Endothelial cell of umbilical vein (primary cell): ENCODE measurements around the gene NHSL2. TPM values are rescaled to one million over a fixed set of nuclear protein-coding genes. Genes with fewer than 3 reads are reported as not detected.

ENCODE experiments used
- BruUV-seq: library from RNA; stranded (reverse); fragments of 400-500 nt; replicated peaks from 2 replicates; lab custom pipeline; 2021; lab: Mats Ljungman, UMichigan
- CTCF ChIA-PET: fragments of 300-600, 350-600 bp; sonication (Branson Sonifier 250); formaldehyde crosslinking; loops from one replicate; lab custom pipeline; 2021; ENCODE audit warnings: antibody characterized with exemption, inconsistent platforms; lab: Charles Lee
- POLR2A ChIA-PET: fragments of 300-600, 350-600 bp; sonication (Branson Sonifier 250); formaldehyde crosslinking; loops from one replicate; lab custom pipeline; 2021; ENCODE audit warnings: antibody characterized with exemption, inconsistent platforms; lab: Charles Lee
- DNase-seq: peaks from one replicate; pipeline ENCODE4 v3.0.0-alpha.2; 2011; ENCODE audit warnings: low read depth, low spot score
- FAIRE-seq: peaks from 2 replicates; lab custom pipeline; 2011; peaks lifted over from hg19 to GRCh38; lab: Jason Lieb, UNC
- H2AFZ ChIP-seq: 2 replicates; pipeline ENCODE4 v1.6.0; 2012; ENCODE audit warnings: low read depth, low read length, control low read depth, inconsistent platforms
- H3K27ac ChIP-seq: 2 replicates; pipeline ENCODE4 v1.5.1; 2011; ENCODE audit warnings: low read depth, mild to moderate bottlenecking, control low read depth, low read length, moderate library complexity; ENCODE audit not compliant: insufficient read depth
- H3K27me3 ChIP-seq, 2 experiments: 2 replicates each; pipeline versions ENCODE4 v1.6.0 to v1.6.1; 2011; ENCODE audit warnings: low read length in 2 of 2, mixed read lengths in 1 of 2; ENCODE audit not compliant: control insufficient read depth in 2 of 2, insufficient read depth in 2 of 2
- H3K36me3 ChIP-seq, 2 experiments: 2 replicates in 1 of 2; 3 replicates in 1 of 2; pipeline ENCODE4 v1.5.1; 2011; ENCODE audit warnings: low read length in 2 of 2, mild to moderate bottlenecking in 1 of 2, moderate library complexity in 1 of 2; ENCODE audit not compliant: control insufficient read depth in 2 of 2, insufficient read depth in 2 of 2; ENCODE audit errors: extremely low read depth in 1 of 2
- H3K4me1 ChIP-seq: 3 replicates; pipeline ENCODE4 v1.5.1; 2011; ENCODE audit warnings: mild to moderate bottlenecking, low read length; ENCODE audit not compliant: control insufficient read depth, insufficient read depth; ENCODE audit errors: extremely low read depth
- H3K4me2 ChIP-seq: 2 replicates; pipeline ENCODE4 v1.6.1; 2011; ENCODE audit warnings: low read length, control low read depth, mixed read lengths; ENCODE audit not compliant: insufficient read depth
- H3K4me3 ChIP-seq, 3 experiments: fragments of 200-600 bp in 1 of 3; sonication (generic), shearing (Covaris generic) in 1 of 3; replicated peaks in 1 of 3; 2 replicates each; pipeline ENCODE4 v1.5.1; 2011 to 2016; ENCODE audit warnings: control low read depth in 3 of 3, low read length in 3 of 3, mild to moderate bottlenecking in 2 of 3, inconsistent platforms in 1 of 3, low read depth in 1 of 3, moderate library complexity in 1 of 3; ENCODE audit not compliant: insufficient read depth in 1 of 3
- H3K79me2 ChIP-seq: 2 replicates; pipeline ENCODE4 v1.6.0; 2012; ENCODE audit warnings: low read length, inconsistent platforms; ENCODE audit not compliant: control insufficient read depth, insufficient read depth
- H3K9ac ChIP-seq: replicated peaks from 2 replicates; pipeline ENCODE3; 2011; ENCODE audit warnings: low read length, control low read depth; ENCODE audit not compliant: insufficient read depth; ENCODE audit errors: extremely low read depth
- H3K9me1 ChIP-seq: replicated peaks from 3 replicates; pipeline ENCODE4 v1.6.0; 2011; ENCODE audit warnings: mild to moderate bottlenecking, low read length; ENCODE audit not compliant: control insufficient read depth, insufficient read depth; ENCODE audit errors: extremely low read depth
- H3K9me3 ChIP-seq: replicated peaks from 2 replicates; pipeline ENCODE4 v1.5.1; 2012; ENCODE audit warnings: low read length, inconsistent platforms; ENCODE audit not compliant: control insufficient read depth, insufficient read depth
- H4K20me1 ChIP-seq: replicated peaks from 2 replicates; pipeline ENCODE3; 2011; ENCODE audit warnings: mild to moderate bottlenecking, low read length; ENCODE audit not compliant: control insufficient read depth, insufficient read depth; ENCODE audit errors: extremely low read depth
- EZH2 ChIP-seq: IDR thresholded peaks from 2 replicates; pipeline ENCODE4 v1.6.1; 2012; ENCODE audit warnings: borderline replicate concordance, low read depth, mild to moderate bottlenecking, moderate library complexity, low read length, inconsistent platforms; ENCODE audit not compliant: severe bottlenecking
- GATA2 ChIP-seq: IDR thresholded peaks from 2 replicates; pipeline ENCODE4 v1.7.0; 2011; ENCODE audit warnings: low read depth, mild to moderate bottlenecking, moderate library complexity, mixed read lengths, low read length; ENCODE audit not compliant: insufficient read length, insufficient read depth
- JUN ChIP-seq: IDR thresholded peaks from 2 replicates; pipeline ENCODE4 v1.6.1; 2011; ENCODE audit warnings: borderline replicate concordance, low read depth; ENCODE audit not compliant: insufficient read length, insufficient read depth
- MAX ChIP-seq: IDR thresholded peaks from 2 replicates; pipeline ENCODE4 v1.6.1; 2011; ENCODE audit not compliant: insufficient read depth, insufficient read length
- MYC ChIP-seq: IDR thresholded peaks from one replicate; pipeline ENCODE4 v1.6.1; 2011; ENCODE audit warnings: mild to moderate bottlenecking, low read depth, low read length
- POLR2A ChIP-seq: IDR thresholded peaks from 2 replicates; pipeline ENCODE4 v1.6.1; 2012; ENCODE audit warnings: low read depth, mild to moderate bottlenecking, control low read depth, low read length
- POLR2AphosphoS5 ChIP-seq: IDR thresholded peaks from 2 replicates; pipeline ENCODE4 v1.6.1; 2012; ENCODE audit warnings: low read depth, mild to moderate bottlenecking, control low read depth, low read length, moderate library complexity; ENCODE audit not compliant: insufficient read depth
- dilution Hi-C: fragments of 300-500 bp; cut with MboI; formaldehyde crosslinking; loops from one replicate; pipeline ENCODE4 v1.15.0; 2019; ENCODE audit warnings: low sequenced_read_pairs; ENCODE audit not compliant: extremely low pct_ligation_motif_present
- intact Hi-C: fragments of 100-400 bp; cut with micrococcal nuclease; formaldehyde crosslinking; loops from one replicate; pipeline ENCODE4 v1.10.0; 2022
- polyA plus RNA-seq, 4 experiments: library from polyadenylated mRNA; depleted of rRNA in 3 of 4; stranded (reverse) in 3 of 4; unstranded in 1 of 4; fragments of >200 nt; gene quantifications; 2 replicates each; pipeline versions ENCODE4 v1.2.1 to v1.2.3, GENCODE V29; 2011 to 2012; ENCODE audit warnings: missing spikeins in 1 of 4
- total RNA-seq: library from RNA; stranded (reverse); gene quantifications from 2 replicates; pipeline ENCODE4 v1.2.3, GENCODE V29; 2021

NHSL2 gene
- total and polyA plus RNA-seq, 2 donors (not counting 3 experiments of a cell fraction or from before 2014, with no cell fraction given), result 23.5 to 49.9 TPM

DNA sequence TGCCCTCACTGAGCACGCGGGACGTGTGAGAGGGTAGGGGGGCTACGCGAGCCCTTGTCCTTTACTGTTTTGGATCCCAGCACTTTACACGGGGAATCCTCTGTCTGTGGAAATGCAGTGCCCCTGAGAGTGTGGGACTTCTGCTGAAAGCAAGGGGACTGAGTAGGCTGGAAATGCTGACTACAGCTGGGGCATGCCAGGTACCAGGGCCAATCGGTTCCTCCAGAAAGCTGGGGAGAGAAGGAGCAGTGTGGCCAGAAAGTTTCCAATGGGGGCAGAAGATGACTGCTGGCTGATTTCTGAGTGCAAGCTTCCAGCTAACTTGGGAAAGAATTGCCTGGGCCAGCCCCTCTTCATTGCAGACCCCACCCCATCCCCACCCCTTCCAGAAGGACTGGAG is 1.5 kb downstream of the NHSL2 start:
- no TSS peak for BruUV-seq
- Histone ChIP-seq H3K4me1 (no peaks in the 10 kb centered on the region), H3K36me3 (no peaks in the 10 kb centered on the region), H4K20me1 (no peaks in the 10 kb centered on the region), H3K27me3 (peaks cover 25 to 39% of the 10 kb centered on the region in 2 experiments), H3K79me2 (no peaks in the 10 kb centered on the region), H2AFZ (no peak overlapping the region), H3K4me3 (no peak overlapping the region), H3K9me1 (no peaks in the 10 kb centered on the region), H3K9ac (no peak overlapping the region), H3K4me2 (no peak overlapping the region), H3K27ac (no peak overlapping the region), H3K9me3 (no peaks in the 10 kb centered on the region)
- ChIA-PET POLR2A (no interaction called here), CTCF (no interaction called here)
- dilution Hi-C loops (no loop called here), intact Hi-C loops (no loop called here)
- FAIRE-seq (no peak), DNase-seq (no peak)
- TF ChIP-seq GATA2, result no peak
- no peak for TF ChIP-seq MYC
- TF ChIP-seq POLR2A, result no peak
- TF ChIP-seq MAX, result no peak
- TF ChIP-seq POLR2AphosphoS5, result no peak

GRCh38 chrX:71913156-71913950 is 2.7 kb downstream of the NHSL2 start:
- Histone ChIP-seq H3K9me1 (no peaks in the 10 kb centered on the region), H3K27ac (no peak overlapping the region), H3K9me3 (no peaks in the 10 kb centered on the region), H3K36me3 (no peaks in the 10 kb centered on the region), H3K4me1 (no peaks in the 10 kb centered on the region), H3K4me2 (no peak overlapping the region), H4K20me1 (no peaks in the 10 kb centered on the region), H3K9ac (no peak overlapping the region), H3K4me3 (no peak overlapping the region), H3K27me3 (peaks cover 23 to 39% of the 10 kb centered on the region in 2 experiments), H3K79me2 (no peaks in the 10 kb centered on the region), H2AFZ (no peak overlapping the region)
- POLR2A ChIA-PET, result no interaction called here
- FAIRE-seq (no peak), DNase-seq (no peak)
- no peak for TF ChIP-seq MYC
- TF ChIP-seq EZH2, result no peak
- TF ChIP-seq MAX, result no peak
- TF ChIP-seq JUN, result no peak
- BruUV-seq, result no TSS peak
- dilution Hi-C loops (no loop called here), intact Hi-C loops (no loop called here)
- CTCF ChIA-PET, result no interaction called here
